ENCODE measurements around the gene TSPAN18. TPM values are rescaled to one million over a fixed set of nuclear protein-coding genes. Genes with fewer than 3 reads are reported as not detected.
"Not testable (repeated sequence)": the region's sequence is repeated elsewhere in the genome, so short reads cannot be mapped to it uniquely, and the experiment has no call there.

Gene TSPAN18
- polyA plus RNA-seq, 3 donors = 46.2 to 54.2 (median 47.0) TPM

DNA sequence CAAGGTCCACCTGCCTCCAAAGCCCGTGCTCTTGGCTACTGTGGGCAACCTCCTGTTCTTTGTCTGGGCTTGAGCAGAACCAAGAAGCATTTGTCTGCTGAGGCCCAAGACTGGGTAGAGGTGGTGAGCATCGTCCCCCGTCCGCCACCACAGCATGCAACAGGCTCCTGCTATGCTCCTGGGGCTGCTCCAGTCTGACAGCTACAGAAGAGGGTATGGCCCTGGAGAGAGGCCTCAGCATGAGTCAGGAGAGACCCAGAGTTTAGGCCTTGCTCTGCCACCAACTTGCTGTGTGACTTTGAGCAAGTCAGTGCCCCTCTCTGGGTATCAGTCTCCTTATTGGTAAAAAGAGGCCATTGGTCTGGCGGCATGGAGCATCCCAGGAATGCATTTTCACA, 132.8 kb downstream of the TSPAN18 start:
- DNase-seq (ENCODE audit: low read depth in 3 of 3, low spot score in 2 of 3) = no peak

GRCh38 chr11:44860346-44860745, 133.6 kb downstream of the TSPAN18 start:
- DNase-seq (ENCODE audit: low read depth in 3 of 3, low spot score in 2 of 3) = no peak

DNA sequence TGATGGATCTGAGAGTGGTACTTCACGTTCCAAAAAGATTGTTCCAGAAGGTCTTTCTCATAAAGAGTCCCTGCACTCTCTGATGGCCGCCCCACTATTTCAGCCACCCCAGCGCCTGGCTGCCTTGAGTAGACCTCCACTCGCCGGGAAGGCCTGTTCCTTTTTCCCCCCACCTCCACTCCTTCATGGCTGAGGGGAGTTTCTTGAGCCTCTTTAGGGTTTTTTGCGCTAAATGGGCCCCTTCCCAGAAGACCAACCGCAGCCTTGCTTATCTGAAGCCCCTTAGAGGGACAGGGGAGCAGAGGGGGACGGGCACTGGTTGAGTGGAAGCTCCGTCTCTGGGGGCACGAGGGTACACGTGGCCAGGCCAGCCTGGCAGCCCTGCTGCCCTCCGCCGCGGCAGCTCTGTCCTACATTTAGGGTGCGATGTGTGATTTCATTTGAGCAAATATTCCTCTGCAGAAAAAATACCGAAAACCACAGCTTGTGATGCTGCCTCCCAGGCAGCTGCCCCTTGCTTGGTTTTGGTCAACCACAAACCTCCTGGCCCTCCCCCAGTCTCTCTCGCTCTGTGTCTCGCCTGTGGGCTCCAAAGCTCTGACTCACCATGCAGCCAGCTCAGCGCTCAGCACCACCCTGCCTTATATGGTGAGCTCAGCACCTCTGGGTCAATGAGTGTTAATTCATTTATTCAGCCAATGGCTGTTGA, 135.2 kb downstream of the TSPAN18 start:
- DNase-seq (ENCODE audit: low read depth in 3 of 3, low spot score in 2 of 3) = no peak

GRCh38 chr11:44862558-44863101, 135.9 kb downstream of the TSPAN18 start:
- DNase-seq (ENCODE audit: low read depth in 3 of 3, low spot score in 2 of 3) = no peak

DNA sequence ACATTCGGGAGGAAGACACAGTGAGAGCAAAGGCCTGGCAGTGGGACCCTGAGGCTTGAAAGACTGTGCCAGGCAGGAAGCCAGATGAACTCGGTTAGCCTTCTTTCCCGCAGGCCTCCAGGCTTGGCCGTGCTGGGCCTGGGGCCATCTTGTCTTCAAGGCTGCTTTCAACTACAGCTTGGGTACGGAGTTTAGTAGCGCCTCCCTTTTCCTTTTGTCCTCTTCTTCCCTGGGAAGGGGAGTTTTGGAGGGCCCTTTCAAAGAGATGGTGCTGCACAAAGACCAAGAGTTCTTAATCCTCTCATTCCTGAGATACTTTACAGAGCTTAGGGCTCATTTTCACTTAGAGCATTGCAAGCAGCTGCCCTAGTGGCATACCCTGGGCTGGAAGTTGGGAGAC, 136.5 kb downstream of the TSPAN18 start:
- no peak for DNase-seq (ENCODE audit: low read depth in 3 of 3, low spot score in 2 of 3)

DNA sequence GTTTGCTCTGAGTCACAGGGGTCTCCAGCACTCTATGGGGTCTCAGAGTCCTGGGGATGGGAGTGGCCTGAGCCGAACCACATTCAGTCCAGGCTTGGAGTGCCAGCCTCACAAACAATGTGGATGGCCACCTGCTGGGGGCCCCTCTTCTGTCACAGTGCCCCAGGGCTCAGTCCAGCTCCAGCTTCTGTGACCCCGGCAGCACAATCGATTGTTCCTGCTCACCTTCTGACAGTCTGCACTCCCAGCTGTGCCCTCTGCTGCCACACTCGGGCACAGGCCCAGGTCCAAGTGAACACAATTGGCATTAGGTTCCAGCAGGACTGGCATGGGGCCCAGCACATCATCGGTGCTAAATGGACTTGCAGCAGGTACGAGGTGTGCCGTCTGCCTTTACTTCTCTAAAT, 139.1 kb downstream of the TSPAN18 start:
- DNase-seq (ENCODE audit: low read depth in 3 of 3, low spot score in 2 of 3) = no peak

GRCh38 chr11:44866286-44866685, 139.5 kb downstream of the TSPAN18 start:
- no peak for DNase-seq (ENCODE audit: low read depth in 3 of 3, low spot score in 2 of 3)

DNA sequence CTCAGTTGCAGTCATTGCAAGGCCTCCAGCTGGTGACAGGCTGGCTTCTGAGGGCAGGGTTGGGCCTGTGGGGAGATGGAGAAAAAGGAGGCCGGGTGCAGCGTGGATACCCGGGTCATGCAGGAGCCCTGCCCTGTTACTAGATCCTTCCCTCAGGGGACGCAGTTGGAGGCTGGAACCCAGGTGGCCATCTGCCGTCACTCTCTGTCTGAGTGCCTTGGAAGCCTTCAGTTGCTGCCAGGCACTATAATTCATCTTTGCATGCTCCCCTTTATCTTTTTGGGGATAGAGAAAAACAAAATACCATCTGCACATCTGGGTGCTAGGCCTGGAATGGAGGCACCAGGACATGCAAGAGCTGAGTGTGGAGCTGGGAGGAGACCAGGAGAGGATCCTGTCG, 141.3 kb downstream of the TSPAN18 start:
- no peak for DNase-seq (ENCODE audit: low read depth in 3 of 3, low spot score in 2 of 3)

DNA sequence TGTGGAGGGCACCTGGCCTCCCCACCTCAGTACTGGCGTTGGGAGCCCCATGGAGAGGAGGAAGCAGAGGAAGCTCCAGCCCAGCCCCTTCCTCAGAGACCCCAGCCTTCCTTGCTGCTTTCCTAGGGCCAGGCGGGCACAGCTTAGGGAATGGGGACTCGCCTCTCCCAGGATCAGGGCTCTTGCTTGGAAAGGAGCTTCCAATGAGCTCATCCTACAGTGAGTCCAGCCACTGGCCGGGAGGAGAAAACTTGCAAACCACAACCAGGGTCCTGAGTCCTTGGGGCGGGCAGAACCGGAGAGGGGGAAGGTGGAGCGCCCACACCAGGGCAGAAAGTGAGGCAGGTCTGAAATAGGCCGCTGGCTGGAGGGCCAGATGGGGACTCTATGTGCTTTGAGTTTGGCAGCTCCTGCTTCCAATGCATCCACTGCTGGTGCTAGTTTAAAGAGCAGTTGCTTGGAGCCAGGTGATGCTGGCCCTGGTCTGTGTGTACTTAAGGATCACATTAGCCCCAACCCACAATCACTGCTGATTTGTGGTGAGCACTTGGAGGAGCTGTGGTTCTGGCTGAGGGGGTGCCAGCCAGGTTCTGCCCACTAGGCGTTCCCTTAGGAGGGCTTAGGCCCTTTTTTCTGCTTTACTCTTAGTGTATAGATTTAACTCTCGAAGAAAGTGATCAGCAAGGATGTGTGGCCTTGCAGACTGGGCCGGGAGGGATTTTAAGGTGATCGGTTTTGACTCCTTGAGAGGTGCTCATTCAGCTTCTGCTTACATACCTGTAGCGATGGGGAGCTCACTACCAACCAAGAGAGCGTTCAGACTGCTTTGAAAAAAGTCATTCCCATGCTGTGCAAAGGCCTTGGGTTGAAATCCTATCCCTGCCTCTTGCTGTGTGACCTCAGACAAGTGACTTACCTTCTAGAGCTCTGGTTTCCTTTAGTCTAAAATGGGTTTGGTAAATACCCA, 142.0 kb downstream of the TSPAN18 start:
- DNase-seq (ENCODE audit: low read depth in 3 of 3, low spot score in 2 of 3) = no peak

- DNase-seq (ENCODE audit: low read depth in 3 of 3, low spot score in 2 of 3) = no peak
These were observed 143.4 kb downstream of the TSPAN18 start for GRCh38 chr11:44870181-44870580.

GRCh38 chr11:44870615-44871176, 143.9 kb downstream of the TSPAN18 start:
- no peak for DNase-seq (ENCODE audit: low read depth in 3 of 3, low spot score in 2 of 3)

- not testable (repeated sequence) for DNase-seq (ENCODE audit: low read depth in 3 of 3, low spot score in 2 of 3)
These were observed 144.9 kb downstream of the TSPAN18 start for GRCh38 chr11:44871682-44872081.

DNA sequence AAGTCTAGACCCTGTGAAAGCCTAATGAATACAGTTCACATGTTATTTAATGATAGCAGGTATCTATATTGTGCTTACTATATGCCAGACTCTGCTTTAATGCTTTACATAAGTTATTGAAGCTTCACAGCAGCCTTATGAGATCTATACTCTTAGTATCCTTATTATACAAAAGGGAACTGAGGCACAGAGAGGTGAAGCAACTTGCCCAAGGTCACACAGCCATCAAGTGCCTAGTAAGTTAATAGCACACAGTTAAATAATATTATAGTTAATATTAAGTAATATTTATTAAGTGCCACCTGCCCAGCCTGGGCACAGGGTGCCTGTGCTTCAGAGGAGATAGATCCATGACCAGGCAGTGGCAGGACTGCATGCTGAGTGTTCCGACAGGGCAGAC, 145.8 kb downstream of the TSPAN18 start:
- no peak for DNase-seq (ENCODE audit: low read depth in 3 of 3, low spot score in 2 of 3)

DNA sequence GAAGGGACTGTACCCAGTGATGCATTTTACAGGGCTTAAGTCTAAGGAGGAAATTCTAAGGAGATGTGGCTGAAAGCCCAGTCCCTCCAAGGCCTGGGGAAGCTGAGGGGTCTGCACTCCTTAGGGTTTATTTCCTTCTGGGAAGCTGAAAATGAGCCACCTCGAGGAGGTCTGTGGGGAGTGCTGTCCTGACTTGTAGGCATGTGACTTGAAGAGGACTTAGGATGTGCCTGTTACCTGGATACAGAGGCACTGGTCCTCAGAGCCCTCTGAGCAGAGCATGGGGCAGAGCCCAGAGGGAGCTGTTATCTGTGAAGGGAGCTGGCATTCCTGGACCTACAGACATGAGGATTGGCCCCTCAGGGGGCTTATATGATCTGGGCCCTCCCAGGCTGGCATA, 146.8 kb downstream of the TSPAN18 start:
- no peak for DNase-seq (ENCODE audit: low read depth in 3 of 3, low spot score in 2 of 3)

DNA sequence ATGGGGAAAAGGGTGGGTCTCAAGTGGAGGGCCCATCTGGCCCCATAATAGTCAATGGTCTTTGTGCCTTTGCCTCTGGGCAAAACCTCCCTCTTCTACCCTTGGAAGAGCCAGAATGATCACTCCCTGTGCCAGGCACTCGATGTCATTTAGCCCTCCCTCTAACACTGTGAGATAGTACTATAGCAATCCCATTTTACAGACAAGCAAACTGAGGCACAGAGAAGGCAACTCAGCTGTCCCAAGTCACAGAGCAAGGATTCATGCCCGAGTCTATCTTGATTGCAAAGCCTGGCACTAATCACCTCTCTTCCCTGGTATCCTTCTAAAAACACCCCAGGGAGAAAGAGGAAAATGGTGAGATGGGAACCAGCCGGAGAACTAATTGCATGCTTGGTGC, 147.5 kb downstream of the TSPAN18 start:
- no peak for DNase-seq (ENCODE audit: low read depth in 3 of 3, low spot score in 2 of 3)

- DNase-seq (ENCODE audit: low read depth in 3 of 3, low spot score in 2 of 3) = no peak
These were observed 148.3 kb downstream of the TSPAN18 start for GRCh38 chr11:44875037-44875436.

GRCh38 chr11:44876194-44876723, 149.5 kb downstream of the TSPAN18 start:
- DNase-seq (ENCODE audit: low read depth in 3 of 3, low spot score in 2 of 3) = no peak

DNA sequence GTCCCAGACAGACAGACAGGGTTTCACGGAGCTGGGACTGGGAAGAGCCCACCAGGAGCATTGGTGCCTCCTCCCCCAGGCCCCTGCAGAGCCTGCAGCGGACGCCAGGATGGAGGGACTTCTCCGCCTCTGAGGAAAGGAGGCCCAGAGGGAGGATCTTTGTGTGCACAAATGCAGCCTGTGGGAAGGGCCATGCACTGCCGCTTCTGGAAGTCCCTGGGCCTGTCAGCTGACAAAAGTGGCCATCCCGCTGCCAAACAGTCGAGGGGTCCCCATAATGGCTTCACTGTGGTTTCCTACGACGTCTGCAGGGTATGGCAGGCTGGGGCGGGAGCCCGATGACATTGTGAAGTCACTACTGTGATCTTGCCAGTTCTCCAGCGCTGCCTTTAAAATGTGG, 150.1 kb downstream of the TSPAN18 start:
- DNase-seq (ENCODE audit: low read depth in 3 of 3, low spot score in 2 of 3) = no peak

DNA sequence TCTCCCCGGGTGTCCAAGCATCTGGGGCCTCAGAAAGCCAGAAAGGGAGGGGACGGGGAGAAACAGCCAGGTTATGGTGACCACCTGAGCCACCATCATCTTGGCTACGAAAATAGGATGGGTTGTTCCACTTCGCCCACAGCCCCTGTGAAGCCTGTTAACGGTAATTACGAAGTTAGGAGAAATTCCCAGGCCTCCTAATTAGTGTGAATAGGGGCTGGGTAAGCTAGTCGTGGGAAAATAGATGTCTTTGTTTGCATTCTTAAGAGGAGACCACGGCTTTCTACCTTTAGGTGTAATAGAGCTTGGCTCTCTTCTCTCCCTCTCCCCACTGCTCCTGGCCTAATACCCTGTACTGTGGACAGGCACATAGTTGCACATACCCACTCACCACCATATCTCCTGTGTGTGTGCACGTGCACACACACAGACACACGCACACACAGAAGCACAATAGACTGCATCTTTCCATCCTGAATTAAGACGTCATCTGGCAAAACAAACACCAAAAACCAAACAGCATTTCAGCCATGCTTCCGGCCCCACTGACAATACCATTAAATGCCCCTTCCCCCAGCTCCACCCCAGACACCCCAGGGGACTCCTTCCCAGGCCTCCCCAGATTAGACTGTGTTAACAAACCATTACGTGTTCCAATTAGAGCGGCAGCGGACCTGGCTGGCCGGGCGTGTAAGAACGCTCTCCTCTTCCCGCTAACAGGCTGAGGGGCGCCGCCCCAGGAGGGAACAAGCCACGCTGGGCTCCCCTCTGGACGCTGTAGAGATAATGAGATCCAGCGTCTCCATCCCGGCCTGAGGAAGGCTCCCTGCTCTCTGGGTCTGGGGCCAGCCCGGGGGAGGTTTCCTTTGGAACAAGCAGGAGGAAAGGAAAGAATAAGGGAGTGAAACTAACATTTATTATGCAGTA, 151.1 kb downstream of the TSPAN18 start:
- DNase-seq (ENCODE audit: low read depth in 3 of 3, low spot score in 2 of 3) = no peak

DNA sequence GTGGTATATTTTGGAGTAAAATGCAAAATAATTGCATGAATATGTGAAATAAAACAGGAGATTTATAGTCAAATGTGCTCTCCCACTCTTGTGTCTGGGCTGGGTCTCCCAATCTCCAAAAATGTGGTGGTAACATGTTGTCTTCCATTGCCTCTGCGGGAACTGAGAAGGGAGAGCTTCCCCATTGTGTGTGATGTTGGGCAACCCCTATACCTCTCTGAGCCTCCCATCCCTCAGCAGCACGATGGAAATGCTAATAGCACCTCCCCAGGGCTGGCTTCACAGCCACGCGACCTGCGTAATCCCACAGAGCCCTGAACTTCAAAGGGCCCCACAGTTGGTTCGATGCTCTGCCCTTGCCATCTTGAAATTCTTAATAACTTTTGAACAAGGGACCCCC, 151.9 kb downstream of the TSPAN18 start:
- no peak for DNase-seq (ENCODE audit: low read depth in 3 of 3, low spot score in 2 of 3)
